Fibroblast of mammary gland (primary cell): ENCODE results near the gene NGEF.

Source experiments
- DNase-seq: peaks from one replicate; pipeline ENCODE4 v3.0.0-alpha.2; 2010; ENCODE audit warnings: low read depth
- H3K4me3 ChIP-seq: 2 replicates; pipeline ENCODE4 v1.5.1; 2011; ENCODE audit warnings: low read depth, mild to moderate bottlenecking, low read length, moderate library complexity; ENCODE audit not compliant: control insufficient read depth
- TF ChIP-seq, protein P1 (sequence below): conservative IDR thresholded peaks from 2 replicates; pipeline ENCODE4 v1.5.1; 2011; ENCODE audit warnings: low read depth, low read length, inconsistent platforms; ENCODE audit not compliant: control insufficient read depth, insufficient read depth

The NGEF gene

DNA sequence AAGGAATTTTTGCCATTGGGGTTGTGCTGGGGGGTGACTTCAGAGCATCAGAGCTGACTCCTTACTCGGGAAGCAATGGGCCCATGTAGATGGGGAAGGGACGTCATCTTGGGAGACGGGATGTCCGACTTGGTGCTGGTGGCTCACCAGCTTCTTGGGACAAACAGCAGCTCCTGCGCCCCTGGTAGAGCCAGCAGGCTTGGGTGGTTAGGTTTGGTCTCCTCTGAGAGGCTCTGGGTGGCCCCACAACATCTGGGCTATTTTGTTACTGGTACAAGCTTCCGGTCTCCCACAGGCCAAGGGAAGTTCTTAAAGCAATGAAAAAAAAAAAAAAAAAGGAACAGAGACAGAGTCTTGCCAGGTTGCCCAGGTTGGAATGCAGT is 1.8 kb downstream of the NGEF start:
- no peak for DNase-seq
- no peak overlapping the region for H3K4me3 ChIP-seq
- TF ChIP-seq, protein P1, sequence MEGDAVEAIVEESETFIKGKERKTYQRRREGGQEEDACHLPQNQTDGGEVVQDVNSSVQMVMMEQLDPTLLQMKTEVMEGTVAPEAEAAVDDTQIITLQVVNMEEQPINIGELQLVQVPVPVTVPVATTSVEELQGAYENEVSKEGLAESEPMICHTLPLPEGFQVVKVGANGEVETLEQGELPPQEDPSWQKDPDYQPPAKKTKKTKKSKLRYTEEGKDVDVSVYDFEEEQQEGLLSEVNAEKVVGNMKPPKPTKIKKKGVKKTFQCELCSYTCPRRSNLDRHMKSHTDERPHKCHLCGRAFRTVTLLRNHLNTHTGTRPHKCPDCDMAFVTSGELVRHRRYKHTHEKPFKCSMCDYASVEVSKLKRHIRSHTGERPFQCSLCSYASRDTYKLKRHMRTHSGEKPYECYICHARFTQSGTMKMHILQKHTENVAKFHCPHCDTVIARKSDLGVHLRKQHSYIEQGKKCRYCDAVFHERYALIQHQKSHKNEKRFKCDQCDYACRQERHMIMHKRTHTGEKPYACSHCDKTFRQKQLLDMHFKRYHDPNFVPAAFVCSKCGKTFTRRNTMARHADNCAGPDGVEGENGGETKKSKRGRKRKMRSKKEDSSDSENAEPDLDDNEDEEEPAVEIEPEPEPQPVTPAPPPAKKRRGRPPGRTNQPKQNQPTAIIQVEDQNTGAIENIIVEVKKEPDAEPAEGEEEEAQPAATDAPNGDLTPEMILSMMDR: no peak

DNA sequence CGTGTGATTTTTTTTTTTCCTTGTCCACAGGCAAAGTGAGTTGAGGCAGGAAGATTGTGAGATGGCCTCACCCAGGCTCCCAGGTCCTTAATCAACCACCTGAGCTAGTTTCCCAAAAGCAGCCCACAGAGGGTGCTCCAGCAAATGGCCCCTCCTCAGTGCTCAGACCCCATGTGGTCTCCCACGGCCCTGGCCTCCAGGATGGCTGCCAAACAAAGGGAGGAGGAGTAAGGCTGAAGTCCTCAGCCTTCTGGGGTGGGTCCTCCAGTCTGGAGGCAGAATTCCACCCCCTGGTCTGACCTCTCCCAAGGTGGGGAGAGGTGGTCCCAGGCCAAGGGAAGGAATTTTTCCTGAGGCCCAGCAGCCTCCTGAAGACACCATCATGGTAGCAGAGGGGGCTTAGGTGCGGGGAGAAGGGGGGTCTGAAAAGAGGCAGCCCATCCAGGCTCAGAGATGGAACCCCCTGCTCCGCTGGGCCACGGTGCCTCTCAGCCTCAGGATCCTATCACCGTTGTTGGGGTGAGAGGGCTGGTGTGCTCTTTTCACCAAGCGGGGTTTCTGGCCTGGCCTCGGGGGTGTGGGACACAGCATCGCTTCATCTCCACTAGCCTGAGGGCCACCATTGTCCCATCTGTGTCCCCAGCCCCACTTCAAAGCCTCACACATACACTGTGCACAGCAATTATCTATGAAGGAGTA is 2.3 kb downstream of the NGEF start:
- H3K4me3 ChIP-seq: no peak overlapping the region
- TF ChIP-seq, protein P1: no peak
- DNase-seq: no peak

DNA sequence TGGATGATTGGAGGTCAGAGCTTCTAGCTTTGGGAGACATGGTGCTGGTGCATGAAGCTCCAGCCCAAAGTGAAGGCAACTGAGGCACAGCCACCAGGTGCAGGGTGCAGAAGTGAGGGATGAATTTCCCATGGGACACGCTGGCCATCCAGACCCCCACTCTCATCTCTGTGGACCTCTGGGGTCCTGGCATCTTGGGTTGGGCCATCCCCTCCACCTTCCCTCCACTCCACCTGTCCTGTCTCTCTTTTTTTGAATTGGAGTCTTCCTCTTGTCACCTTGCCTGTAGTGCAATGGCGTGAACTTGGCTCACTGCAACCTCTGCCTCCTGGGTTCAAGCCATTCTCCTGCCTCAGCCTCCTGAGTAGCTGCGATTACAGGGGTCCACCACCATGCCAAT is 3.4 kb downstream of the NGEF start:
- DNase-seq: no peak
- no peak overlapping the region for H3K4me3 ChIP-seq
- TF ChIP-seq, protein P1: no peak

DNA sequence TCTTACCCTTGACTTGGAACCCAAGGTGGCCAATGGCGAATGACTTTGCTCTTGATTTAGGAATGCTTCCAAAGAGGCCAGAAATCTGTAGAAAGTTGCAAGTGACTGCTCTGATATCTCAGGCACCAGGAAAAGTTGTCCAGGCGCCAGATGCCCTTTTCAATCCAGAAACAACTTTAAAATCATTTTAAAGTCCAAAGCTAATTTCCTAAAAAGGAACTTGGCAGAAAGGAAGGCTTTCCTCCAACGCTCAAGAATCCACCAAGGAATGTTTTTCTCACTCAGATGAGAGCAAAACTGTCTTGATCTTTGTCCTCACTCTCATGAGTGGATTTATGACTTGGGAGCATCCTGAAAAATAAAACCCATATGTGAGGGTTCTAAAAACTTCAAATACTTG is 5.3 kb downstream of the NGEF start:
- H3K4me3 ChIP-seq: no peak overlapping the region
- TF ChIP-seq, protein P1: no peak
- no peak for DNase-seq

DNA sequence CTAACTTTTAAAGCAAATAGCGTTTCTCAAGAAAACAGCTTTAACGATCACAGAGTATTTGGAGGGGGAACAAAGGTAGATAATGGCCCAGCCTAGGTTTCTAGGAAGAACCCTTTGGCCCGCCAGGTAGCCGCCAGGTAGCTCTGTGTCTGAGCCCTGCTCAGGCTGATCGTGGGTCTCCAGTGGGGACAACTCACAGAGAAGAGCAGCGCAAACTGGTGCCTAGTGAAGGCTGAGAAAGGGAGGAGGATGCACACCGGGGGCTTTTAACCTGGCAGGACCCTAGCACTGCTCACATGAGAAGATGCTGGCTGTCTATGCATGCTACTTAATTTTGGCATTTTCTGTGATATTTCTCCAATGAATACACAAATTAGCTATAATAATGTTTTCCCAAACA is 5.8 kb downstream of the NGEF start:
- TF ChIP-seq, protein P1: no peak
- no peak for DNase-seq

DNA sequence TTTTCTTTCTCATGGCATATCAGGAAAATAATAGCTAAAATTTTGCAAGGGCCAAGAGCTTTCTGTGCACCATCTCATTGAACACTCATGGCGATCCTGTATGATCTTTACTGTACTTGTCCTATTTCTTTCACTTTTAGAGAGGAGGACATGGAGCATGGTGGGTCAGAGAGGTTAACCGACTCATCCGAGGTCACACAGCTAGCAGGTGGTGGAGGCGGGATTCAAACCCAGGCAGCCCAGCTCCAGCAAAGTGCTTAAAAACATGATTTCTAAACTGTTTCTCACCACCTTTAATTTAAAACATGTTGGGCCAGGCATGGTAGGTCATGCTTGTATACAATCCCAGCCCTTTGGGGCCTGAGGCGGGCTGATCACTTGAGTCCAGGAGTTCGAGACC is 6.4 kb downstream of the NGEF start:
- H3K4me3 ChIP-seq: no peak overlapping the region
- no peak for DNase-seq
- TF ChIP-seq, protein P1: no peak

More for the DNA sequence above, 5.8 kb downstream of the NGEF start:
- no peak overlapping the region for H3K4me3 ChIP-seq

DNA sequence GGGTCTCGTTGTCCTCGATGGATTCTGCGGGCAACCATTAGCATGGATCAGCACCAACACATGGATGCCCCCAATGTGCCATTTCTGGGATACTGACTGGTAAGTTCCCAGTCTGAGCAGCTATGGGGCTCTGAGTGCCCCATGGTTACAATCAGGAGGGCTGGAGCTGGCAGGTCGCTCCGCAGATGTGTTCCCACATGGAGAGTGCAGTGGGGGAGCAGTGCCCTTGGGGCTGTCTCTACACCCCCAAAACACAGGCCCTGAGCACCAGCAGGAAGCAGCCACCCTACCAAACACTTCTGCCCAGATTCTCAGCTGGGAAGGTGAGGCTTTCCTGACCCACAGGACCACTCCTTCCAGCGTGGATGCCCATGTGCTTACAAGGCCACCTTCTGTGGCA is 8.0 kb downstream of the NGEF start:
- TF ChIP-seq, protein P1: no peak
- no peak overlapping the region for H3K4me3 ChIP-seq
- no peak for DNase-seq
